Measurements from ENCODE around the gene EIF2AK3. TPM values are rescaled to one million over a fixed set of nuclear protein-coding genes. Genes with fewer than 3 reads are reported as not detected.
A peak's percentile ranks its signal among the peaks of the same experiment; 100 is the strongest.
"Not testable (repeated sequence)": the region's sequence is repeated elsewhere in the genome, so short reads cannot be mapped to it uniquely, and the experiment has no call there.

The EIF2AK3 gene
- total RNA-seq, 1 experiment from 2014 or later = 26.8 TPM

DNA sequence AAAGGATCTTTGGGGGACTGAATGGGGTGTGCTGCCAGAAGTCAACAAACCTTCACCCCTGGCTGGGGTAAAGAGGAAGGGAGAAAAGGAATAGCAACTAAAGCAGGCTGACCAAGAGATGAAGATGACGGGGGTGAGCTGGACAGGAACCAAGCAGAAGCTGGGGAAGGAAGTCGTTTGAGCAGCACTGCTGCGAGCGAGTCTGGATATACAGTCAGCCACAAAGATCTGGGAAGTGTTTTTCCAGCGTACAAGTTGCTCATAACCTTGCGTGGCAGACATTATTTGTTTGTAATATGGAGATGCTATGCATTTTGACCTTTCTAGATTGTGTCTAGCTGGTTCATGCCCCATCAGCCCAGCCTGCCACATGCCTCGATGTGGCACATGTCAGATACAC, 71.2 kb downstream of the EIF2AK3 start:
- BruUV-seq (replicated peaks) = no TSS peak
- Histone ChIP-seq H3K4me1 (no peaks in the 10 kb centered on the region), H3K9me3 (no peaks in the 10 kb centered on the region), H3K36me3 (ENCODE audit: control insufficient read depth, insufficient read depth, low read length) (no peaks in the 10 kb centered on the region; the same call in 1 of the 2 replicates), H3K27me3 (replicated peaks; ENCODE audit: control insufficient read depth, insufficient read depth, low read length) (no peaks in the 10 kb centered on the region), H3K4me3 (ENCODE audit: low read depth, low read length) (no peak overlapping the region)
- ChIA-PET POLR2A (no interaction called here), CTCF (no interaction called here)
- Mint-ChIP-seq H3K27ac (ENCODE audit: unreplicated experiment) (no peak overlapping the region), H3K4me1 (ENCODE audit: low read depth, unreplicated experiment) (no peaks in the 10 kb centered on the region), H3K36me3 (ENCODE audit: insufficient read depth, unreplicated experiment) (peaks cover 25% of the 10 kb centered on the region), H3K4me3 (ENCODE audit: unreplicated experiment) (no peak overlapping the region), H3K27me3 (ENCODE audit: insufficient read depth, unreplicated experiment) (no peaks in the 10 kb centered on the region), H3K9me3 (ENCODE audit: unreplicated experiment) (no peaks in the 10 kb centered on the region)
- TF ChIP-seq, protein P1, sequence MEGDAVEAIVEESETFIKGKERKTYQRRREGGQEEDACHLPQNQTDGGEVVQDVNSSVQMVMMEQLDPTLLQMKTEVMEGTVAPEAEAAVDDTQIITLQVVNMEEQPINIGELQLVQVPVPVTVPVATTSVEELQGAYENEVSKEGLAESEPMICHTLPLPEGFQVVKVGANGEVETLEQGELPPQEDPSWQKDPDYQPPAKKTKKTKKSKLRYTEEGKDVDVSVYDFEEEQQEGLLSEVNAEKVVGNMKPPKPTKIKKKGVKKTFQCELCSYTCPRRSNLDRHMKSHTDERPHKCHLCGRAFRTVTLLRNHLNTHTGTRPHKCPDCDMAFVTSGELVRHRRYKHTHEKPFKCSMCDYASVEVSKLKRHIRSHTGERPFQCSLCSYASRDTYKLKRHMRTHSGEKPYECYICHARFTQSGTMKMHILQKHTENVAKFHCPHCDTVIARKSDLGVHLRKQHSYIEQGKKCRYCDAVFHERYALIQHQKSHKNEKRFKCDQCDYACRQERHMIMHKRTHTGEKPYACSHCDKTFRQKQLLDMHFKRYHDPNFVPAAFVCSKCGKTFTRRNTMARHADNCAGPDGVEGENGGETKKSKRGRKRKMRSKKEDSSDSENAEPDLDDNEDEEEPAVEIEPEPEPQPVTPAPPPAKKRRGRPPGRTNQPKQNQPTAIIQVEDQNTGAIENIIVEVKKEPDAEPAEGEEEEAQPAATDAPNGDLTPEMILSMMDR (IDR thresholded peaks at IDR 0.05; ENCODE audit: insufficient read depth in 1 of 2, low read depth in 1 of 2, low read length in 1 of 2, severe bottlenecking in 1 of 2, unreplicated experiment in 1 of 2) = no peak
- intact Hi-C loops (cut with micrococcal nuclease; ENCODE audit: unreplicated experiment) = loop anchor here (2.0 kb wide), 1 partner anchor 19 kb away; no protein-coding TSS in a partner anchor
- DNase-seq = no peak

- no peak overlapping the region for H3K4me3 ChIP-seq (ENCODE audit: low read depth, low read length)
- H3K36me3 ChIP-seq (ENCODE audit: control insufficient read depth, insufficient read depth, low read length) = no peaks in the 10 kb centered on the region
- TF ChIP-seq, protein P1 (IDR thresholded peaks at IDR 0.05; ENCODE audit: insufficient read depth in 1 of 2, low read depth in 1 of 2, low read length in 1 of 2, severe bottlenecking in 1 of 2, unreplicated experiment in 1 of 2) = peak; percentile 29 to 59
- no peaks in the 10 kb centered on the region for H3K27me3 ChIP-seq (replicated peaks; ENCODE audit: control insufficient read depth, insufficient read depth, low read length)
- ChIA-PET CTCF (no interaction called here), POLR2A (no interaction called here)
- H3K9me3 Mint-ChIP-seq (ENCODE audit: unreplicated experiment) = no peaks in the 10 kb centered on the region
- H3K4me1 Mint-ChIP-seq (ENCODE audit: low read depth, unreplicated experiment) = no peaks in the 10 kb centered on the region
- BruUV-seq (replicated peaks) = no TSS peak
- H3K4me3 Mint-ChIP-seq (ENCODE audit: unreplicated experiment) = no peak overlapping the region
- H3K4me1 ChIP-seq = no peaks in the 10 kb centered on the region
- no peaks in the 10 kb centered on the region for H3K9me3 ChIP-seq
- intact Hi-C loops (cut with micrococcal nuclease; ENCODE audit: unreplicated experiment) = loop anchor here (1.0 kb wide), 1 partner anchor 363 kb away; no protein-coding TSS in a partner anchor
- H3K27ac Mint-ChIP-seq (ENCODE audit: unreplicated experiment) = no peak overlapping the region
- peak in 1 of 2 experiments; percentile 20 for DNase-seq
- no peaks in the 10 kb centered on the region for H3K27me3 Mint-ChIP-seq (ENCODE audit: insufficient read depth, unreplicated experiment)
- H3K36me3 Mint-ChIP-seq (ENCODE audit: insufficient read depth, unreplicated experiment) = peaks cover 13% of the 10 kb centered on the region
Observed at GRCh38 chr2:88554189-88554588, 73.1 kb downstream of the EIF2AK3 start.

DNA sequence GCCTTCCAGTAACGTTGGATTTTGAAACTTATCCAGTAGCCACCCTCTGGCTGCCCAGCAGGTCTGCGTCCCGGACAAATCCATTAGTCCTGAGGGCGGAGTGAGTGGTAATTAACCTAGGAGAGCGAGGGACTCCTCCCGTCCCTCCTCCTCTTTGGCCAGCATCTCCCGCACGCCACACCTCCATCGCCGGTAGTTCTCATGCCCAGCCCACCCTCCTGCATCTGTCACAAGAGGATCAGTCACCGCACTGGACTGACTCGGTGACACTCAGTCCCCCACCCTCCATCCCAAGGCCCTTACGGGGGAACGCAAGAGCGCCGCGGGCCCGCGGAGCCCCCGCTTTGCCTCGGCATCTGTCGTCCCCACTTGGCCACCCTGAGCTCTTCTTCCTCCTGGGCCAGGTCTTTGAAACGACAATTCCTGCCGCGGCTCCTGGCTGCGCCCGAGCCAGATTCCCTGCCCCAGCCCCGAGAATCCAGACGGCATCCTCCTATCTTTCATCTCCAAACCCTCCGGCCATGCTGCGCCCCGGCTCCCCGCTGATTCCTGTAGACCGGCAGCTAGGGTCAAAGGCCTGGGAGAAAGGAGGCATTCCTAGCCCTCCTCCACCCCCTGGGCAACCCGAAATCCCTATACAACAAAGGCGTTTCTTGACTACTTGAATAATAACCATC, 77.5 kb downstream of the EIF2AK3 start:
- Histone ChIP-seq H3K4me3 (ENCODE audit: low read depth, low read length) (no peak overlapping the region), H3K36me3 (ENCODE audit: control insufficient read depth, insufficient read depth, low read length) (no peaks in the 10 kb centered on the region), H3K4me1 (no peaks in the 10 kb centered on the region), H3K27me3 (replicated peaks; ENCODE audit: control insufficient read depth, insufficient read depth, low read length) (no peaks in the 10 kb centered on the region), H3K9me3 (no peaks in the 10 kb centered on the region)
- peak in 1 of 2 experiments; percentile 51 for DNase-seq
- Mint-ChIP-seq H3K27ac (ENCODE audit: unreplicated experiment) (no peak overlapping the region), H3K27me3 (ENCODE audit: insufficient read depth, unreplicated experiment) (no peaks in the 10 kb centered on the region), H3K4me3 (ENCODE audit: unreplicated experiment) (peak overlapping the region; percentile 57), H3K4me1 (ENCODE audit: low read depth, unreplicated experiment) (no peaks in the 10 kb centered on the region), H3K9me3 (ENCODE audit: unreplicated experiment) (no peaks in the 10 kb centered on the region), H3K36me3 (ENCODE audit: insufficient read depth, unreplicated experiment) (no peaks in the 10 kb centered on the region)
- CTCF ChIA-PET = no interaction called here
- TF ChIP-seq, protein P1 (IDR thresholded peaks at IDR 0.05; ENCODE audit: insufficient read depth in 1 of 2, low read depth in 1 of 2, low read length in 1 of 2, severe bottlenecking in 1 of 2, unreplicated experiment in 1 of 2) = no peak
- intact Hi-C loops (cut with micrococcal nuclease; ENCODE audit: unreplicated experiment) = no loop called here
- BruUV-seq (replicated peaks) = no TSS peak
- POLR2A ChIA-PET = no interaction called here

DNA sequence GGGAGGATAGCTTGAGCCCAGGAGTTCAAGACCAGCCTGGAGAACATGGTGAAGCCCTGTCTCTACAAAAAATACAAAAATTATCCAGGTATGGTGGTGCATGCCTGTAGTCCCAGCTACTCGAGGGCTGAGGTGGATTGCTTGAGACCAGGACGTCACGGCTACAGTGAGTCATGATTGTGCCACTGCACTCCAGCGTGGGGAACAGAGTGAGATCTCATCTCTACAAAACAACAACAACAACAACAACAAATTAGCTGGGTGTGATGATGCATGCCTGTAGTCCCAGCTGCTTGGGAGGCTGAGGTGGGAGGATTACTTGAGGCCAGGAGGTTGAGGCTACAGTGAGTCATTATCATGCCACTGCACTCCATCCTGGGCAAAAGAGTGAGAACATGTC, 81.0 kb downstream of the EIF2AK3 start:
- POLR2A ChIA-PET = not testable (repeated sequence)

More for the DNA sequence above, 81.0 kb downstream of the EIF2AK3 start:
- H3K4me1 Mint-ChIP-seq (ENCODE audit: low read depth, unreplicated experiment); H3K27me3 ChIP-seq (replicated peaks; ENCODE audit: control insufficient read depth, insufficient read depth, low read length); CTCF ChIA-PET; H3K27ac Mint-ChIP-seq (ENCODE audit: unreplicated experiment); H3K9me3 ChIP-seq; H3K27me3 Mint-ChIP-seq (ENCODE audit: insufficient read depth, unreplicated experiment); BruUV-seq (replicated peaks); H3K4me3 Mint-ChIP-seq (ENCODE audit: unreplicated experiment); H3K36me3 ChIP-seq (ENCODE audit: control insufficient read depth, insufficient read depth, low read length); H3K4me1 ChIP-seq; H3K36me3 Mint-ChIP-seq (ENCODE audit: insufficient read depth, unreplicated experiment); H3K4me3 ChIP-seq (ENCODE audit: low read depth, low read length); intact Hi-C loops (cut with micrococcal nuclease; ENCODE audit: unreplicated experiment); DNase-seq; H3K9me3 Mint-ChIP-seq (ENCODE audit: unreplicated experiment): not testable (repeated sequence)

All from Caco-2 (cell line).